NCI-H774 (cell line): Measurements from ENCODE around the gene CNTNAP2.

Experiments
- DNase-seq: peaks from one replicate; lab custom pipeline; 2025; lab: John Stamatoyannopoulos, UW

The CNTNAP2 gene

GRCh38 chr7:146116521-146117222 lies at the start of gene CNTNAP2:
CNTNAP2 (plus strand) TSS chr7:146116801; CDS start chr7:146116877, 76 bp downstream.
- peak; percentile 84 for DNase-seq

- DNase-seq: no peak
These were observed 48.7 kb upstream of the CNTNAP2 start for GRCh38 chr7:146067880-146068279.

DNA sequence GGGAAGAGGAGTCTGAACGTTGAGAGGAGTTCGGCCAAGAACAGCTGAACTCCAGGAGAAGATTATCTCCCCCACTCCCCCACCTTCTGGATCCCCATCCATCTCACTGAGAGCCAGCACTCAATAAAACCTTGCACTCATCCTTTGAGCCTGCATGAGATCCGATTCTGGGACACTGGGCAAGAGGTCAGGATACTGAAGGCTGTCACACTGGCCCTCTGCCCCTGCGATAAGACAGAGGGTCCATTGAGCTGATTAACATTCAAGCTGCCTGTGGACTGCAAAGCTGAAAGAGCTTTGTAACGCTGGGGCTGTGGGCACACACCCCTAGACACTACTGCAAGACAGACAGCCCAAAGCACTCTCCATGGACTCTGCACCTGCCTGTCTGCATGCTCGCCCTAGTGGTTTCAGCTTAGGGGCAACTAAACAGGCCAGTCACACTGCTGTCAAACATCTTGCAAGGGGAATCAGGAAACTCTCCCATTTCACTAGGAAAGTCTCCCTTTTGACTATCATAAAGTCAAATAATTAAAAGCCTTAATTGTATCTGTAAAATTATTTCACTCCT lies 42.3 kb upstream of the CNTNAP2 start:
- DNase-seq: no peak

GRCh38 chr7:146076344-146076743 lies 40.3 kb upstream of the CNTNAP2 start:
- no peak for DNase-seq

DNA sequence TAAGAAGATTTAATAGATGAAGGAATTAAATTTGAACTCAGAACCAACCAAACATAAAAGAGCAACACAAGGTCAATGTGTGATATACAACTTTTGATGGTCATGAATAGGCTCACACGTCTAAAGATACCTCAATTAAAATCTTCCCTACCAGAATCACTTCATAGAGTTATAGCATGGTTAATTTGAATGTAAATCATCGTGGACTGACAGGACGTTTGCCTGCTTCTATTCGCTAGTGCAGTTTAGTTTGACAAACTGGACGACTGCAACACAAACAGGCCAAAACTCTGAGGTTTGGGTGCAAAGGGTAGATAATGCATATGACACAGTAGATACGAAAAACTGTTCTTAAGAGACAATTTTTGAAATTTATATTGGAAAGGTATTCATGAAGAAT lies 32.5 kb upstream of the CNTNAP2 start:
- no peak for DNase-seq

DNA sequence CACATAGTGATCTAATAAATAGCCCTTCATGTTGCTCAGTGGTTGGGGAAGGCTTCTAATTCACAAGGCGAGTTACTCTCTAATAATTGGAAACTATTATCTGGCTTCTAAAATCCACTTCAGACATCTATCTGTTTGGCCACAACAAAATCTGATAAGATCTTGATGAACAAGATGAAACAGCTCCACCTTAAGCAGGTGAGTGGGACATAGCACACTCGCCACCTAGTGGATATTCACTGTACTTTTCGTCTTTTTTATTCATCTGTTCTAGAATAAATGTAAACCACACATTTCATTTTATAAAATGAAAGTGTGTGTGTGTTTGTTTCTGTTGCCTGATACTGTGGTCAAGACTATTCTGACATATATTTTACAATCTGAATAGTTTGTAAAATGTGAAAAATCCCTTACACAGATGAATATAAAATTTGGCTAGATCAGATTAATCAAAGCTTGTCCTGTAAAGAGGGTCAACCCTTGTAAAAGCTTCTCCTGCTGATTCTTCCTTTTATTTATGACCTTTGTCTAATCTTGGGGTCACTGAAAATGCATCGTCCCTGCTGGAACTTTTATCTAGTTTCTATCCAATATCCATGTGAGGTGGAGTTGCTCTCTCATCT lies 26.5 kb upstream of the CNTNAP2 start:
- peak; percentile 56 for DNase-seq

DNA sequence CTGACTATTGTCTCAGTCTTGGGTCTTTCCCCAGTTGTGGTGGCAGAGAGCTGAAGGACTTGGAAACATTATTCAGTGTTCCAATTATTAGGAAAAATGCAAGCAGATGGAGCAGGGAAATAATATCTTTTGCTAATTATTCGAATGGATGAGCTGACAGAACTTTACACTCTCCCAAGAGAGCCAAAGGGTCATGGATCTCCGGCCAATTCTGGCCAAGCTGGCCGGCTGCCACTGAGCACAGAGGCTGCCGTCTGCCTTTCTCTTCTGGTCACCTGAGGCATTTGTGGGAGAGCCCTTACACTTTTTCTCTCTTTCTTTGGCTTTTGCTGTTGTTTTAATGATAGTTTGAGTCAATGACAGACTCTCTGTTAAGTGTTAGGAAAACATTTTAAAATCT lies 22.2 kb upstream of the CNTNAP2 start:
- no peak for DNase-seq

DNA sequence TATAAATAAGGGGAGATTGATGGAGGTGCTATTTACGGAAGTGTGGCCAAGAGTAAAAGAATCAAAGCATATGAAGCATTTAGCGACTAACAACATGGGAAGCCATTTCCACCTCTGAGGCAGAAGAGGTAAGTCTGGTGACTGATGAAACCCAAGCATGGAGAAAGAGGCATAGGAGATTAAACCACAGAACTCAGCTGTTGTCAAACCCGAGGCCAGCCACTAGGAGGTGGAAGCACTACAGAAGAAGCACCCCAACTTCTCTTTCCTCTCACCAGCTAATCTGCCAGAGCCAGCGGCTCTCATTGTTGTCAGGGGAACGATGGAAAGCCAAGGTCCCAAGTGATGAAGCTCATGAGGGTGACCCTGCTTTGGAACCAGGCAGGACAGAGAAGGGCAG lies 19.6 kb upstream of the CNTNAP2 start:
- DNase-seq: no peak

DNA sequence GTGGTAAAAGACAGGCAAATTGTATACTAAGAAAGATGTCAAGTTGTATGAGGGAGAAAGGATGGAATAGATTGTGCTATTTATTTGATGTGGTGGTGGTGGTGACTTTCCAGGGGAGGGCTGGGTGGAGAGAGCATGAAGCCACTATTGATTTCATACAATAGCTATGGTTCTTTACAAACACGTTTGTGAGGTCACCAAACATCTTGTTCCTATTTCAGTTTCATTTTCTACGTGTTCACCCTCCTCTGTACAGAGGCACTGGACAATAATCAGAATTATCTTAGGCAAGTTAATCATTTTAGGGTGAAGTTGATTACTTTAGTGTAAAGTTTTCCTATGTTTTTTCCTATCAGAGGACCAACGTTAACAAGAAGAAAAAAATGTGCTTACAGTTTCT lies 10.3 kb upstream of the CNTNAP2 start:
- DNase-seq: no peak

DNA sequence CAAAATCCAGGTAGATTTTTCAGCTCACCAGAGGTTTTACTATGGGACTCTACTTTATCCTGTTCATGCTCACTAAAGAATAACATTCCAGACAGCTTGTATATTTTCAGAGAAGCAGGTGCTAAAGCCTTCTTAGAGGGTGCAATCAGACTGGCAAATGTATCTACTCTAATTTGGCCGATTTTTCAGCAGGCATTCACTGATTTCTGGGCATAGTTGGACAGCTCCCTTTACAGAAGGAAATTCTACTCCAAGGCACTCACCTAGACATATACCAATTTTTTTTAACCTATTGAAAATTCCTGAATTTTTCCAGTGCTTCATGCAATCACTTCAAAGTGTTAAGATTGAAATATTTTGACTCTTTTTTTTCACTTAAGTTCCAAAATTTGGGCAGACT lies 3.8 kb upstream of the CNTNAP2 start:
- DNase-seq: no peak

DNA sequence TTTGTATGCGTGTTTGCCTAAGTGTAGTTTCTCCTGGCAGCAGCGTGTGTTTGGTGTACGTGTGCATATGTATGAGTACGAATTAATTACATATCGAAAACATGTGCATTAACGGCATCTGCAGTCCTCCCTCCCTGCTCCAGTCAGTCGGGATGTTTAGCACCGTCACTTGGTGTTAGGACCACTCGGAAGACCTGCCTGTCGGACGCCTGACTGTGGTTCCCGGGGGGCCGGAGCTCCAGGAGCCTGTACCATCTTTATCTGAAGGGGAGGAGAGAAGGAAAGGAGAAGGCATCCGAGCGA lies 1.1 kb upstream of the CNTNAP2 start:
- DNase-seq: peak; percentile 75

DNA sequence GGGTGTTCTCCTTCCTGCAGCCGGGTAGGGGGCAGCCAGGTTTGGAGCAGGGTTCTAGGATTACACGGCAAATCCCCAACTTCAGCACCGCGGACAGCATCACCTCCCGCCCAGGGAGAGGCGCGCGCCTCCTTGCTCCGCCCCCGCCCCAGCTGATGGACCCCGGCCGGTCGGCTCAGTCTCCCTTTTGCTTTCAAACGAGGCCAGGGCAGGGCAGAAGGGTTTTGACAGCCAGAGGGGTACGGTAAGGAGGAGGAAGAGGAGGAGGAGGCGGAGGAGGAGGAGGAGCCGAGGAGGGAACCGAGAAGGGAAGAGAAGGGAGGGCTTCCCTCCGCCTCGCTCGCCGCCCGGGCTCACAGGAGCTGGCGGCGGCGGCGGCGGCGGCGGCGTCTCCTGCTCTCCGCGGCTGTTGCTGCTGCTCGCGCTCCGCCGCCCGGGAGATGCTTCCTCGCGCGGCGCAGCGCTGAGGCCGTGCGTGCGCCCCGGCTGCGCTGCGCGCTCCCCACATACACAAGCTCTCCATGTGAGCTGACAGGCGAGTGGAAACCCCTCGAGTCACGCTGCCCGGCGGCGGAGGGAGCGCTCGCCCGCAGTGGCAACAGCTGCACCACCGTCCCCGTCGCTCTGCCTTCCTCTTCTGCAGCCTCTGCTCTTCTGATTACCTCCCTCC lies 615 bp upstream of the CNTNAP2 start:
- peak; percentile 84 for DNase-seq

DNA sequence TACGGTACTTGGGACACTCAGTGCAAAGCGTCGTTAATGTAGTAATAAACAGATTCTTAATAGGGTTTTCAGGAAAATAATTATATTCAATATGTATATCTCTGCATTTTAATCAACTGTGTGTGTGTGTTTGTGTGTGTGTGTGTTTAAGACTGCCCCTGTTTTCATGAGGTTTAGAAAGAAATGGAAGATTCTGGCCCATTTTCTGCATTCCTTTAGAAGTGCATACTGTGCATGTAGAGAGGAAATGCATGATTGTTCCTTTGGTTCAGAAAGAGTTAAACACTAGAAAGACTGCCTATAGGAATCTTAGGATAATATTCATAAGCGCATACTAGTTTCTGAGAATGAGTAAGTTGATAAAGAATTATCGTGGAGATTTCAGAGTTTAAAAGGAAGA lies 975 bp downstream of the CNTNAP2 start:
- DNase-seq: no peak

DNA sequence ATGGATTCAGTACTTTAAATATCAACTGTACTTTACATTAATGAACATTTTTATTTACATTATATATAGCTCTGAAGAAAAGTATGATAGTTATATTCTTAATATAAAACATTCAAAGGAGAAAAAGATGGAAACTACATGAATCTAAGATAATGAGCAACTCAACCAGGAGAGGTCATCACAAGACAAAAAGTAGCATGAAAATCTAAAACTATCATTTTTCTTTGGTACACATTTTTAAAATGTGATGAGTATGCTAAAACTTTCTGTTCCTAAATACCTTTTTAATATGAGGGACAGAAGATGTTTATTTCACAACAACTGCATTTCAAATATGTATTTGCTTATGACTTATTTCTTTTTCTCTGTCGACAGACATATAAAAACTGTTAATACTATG lies 2.4 kb downstream of the CNTNAP2 start:
- no peak for DNase-seq

GRCh38 chr7:146123715-146124114 lies 7.1 kb downstream of the CNTNAP2 start:
- DNase-seq: no peak

DNA sequence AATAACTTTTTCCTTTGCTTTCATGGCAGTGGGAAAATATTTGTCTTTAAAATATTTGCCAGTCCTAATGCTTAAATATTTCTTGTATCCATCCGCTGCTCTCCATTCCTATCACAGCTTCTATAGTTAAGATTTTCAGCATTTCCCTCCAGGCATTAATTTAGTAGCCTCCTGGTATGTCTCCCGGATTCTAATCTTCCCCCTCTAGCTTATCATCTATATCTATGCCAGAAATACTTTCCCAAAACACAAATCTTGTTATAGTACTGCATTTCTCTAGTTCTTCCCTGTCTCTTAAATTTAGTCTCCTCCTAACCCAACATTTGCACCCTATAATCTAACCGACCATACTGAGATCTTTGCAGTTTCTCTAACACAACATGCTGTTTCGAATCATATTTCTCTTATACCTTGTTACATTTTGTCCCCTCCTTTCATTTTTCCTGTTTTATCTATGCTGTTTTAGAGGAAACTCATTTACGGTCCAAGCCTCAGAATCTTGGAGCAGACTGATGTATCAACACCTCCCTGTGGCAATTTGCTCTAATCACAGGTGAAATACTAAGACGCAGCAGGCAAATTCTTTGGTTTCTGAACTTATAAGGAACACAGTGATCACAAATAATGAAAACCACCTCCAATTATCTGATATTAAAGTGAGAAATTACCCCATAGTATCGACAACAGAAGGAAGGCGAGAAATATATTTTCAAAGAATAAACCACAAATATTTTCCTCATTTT lies 10.3 kb downstream of the CNTNAP2 start:
- no peak for DNase-seq

DNA sequence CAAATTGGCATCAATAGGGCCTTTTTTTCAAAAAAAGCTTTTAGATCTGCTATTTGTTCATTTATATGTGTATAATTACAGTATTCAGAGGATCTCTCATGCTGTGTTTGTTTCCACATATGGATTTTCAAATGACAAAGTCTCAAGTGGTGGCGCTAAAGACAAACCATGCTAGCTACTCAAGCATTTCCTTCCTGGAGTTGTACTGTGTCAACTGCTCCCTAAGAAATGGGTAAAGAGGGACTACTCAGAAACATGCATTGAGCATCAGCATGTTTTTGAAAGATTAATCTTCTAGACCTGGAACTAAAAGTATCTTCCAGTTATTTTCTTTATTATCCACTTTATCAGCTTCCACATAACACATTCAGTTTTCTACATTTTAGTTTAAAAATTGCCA lies 12.7 kb downstream of the CNTNAP2 start:
- no peak for DNase-seq

- DNase-seq: no peak
These were observed 13.4 kb downstream of the CNTNAP2 start for GRCh38 chr7:146129997-146130396.

DNA sequence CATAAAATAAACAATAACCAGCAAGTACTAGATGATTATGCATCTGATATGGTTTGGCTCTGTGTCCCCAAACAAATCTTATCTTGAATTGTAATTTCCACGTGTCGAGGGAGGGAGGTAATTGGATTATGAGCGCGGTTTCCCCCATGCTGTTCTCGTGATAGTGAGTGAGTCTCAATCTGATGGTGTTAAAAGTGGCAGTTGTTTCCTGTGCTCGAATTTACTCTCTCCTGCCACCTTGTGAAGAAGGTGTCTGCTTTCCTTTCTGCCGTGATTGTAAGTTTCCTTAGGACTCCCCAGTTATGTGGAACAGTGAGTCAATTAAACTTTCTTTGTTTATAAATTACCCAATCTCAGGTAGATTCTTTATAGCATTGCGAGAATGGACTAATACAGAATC lies 15.1 kb downstream of the CNTNAP2 start:
- no peak for DNase-seq

GRCh38 chr7:146136357-146136875 lies 19.8 kb downstream of the CNTNAP2 start:
- DNase-seq: peak; percentile 78

DNA sequence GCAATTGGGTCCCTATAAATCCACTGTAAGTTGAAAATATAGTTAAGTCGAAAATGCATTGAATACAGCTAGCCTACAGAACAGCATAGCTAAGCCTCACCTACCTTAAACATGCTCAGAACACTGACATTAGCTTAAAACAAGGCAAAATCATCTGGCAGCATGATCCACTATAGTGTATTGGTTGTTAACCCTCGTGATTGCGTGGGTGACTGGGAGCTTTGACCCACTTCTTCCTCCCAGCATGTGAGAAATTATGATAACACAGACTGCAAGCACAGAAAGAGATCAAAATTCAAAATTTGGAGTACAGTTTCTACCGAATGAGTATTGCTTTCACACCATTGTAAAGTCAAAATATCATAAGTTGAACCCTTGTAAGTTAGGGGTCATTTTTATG lies 22.3 kb downstream of the CNTNAP2 start:
- DNase-seq: no peak

GRCh38 chr7:146146831-146147486 lies 30.4 kb downstream of the CNTNAP2 start:
- peak; percentile 47 for DNase-seq
